ENCODE results near the gene CTAGE1. TPM values are rescaled to one million over a fixed set of nuclear protein-coding genes. Genes with fewer than 3 reads are reported as not detected.

CTAGE1 gene
- total and polyA plus RNA-seq, 2 donors, result not detected

DNA sequence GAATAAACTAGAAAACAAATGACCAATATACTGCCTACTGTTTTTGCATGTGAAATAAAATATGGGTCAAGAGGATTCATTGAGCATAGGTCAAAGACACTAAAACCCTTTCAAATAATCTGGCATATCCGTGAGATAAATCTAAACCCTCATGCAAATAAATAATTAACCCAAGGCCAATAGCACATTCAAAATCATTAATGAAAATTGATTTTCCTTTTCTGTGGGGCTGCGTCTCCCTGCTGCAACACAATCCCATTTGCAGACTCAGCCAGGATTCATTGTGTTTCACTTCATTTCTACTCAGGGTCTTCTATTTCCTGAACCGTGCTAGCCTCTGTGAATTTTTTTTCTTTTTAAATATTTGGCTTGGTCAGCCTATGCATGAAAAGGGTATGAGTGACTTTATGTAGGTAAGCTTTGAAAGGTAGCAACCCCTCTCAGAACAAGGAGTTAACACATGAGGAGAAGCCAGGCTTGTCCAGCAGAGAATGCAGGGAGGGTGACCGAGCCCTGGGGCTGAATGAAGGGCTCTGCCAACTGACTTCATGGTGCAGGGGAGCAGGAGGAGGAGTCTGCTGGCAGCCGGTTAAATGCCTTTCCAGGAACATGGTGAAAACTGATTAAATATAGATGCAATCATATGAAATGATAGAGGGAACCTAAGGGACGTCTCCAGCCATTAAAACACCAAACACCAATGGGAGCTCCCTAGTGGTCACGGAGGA is 10.3 kb upstream of the CTAGE1 start:
- no peak overlapping the region for H3K4me3 ChIP-seq (ENCODE audit: low read length in 2 of 2)
- DNase-seq (ENCODE audit: low read depth in 6 of 9, low spot score in 9 of 9), result no peak
- 93% methylated on average over 7 of the region's 7 CpGs for WGBS
- no peaks in the 10 kb centered on the region for H3K36me3 ChIP-seq (ENCODE audit: control insufficient read depth in 2 of 2, insufficient read depth in 2 of 2, low read length in 1 of 2)
- H3K4me1 ChIP-seq (ENCODE audit: control insufficient read depth in 2 of 2, insufficient read depth in 2 of 2, low read length in 2 of 2), result no peaks in the 10 kb centered on the region
- H3K27ac ChIP-seq (ENCODE audit: low read depth in 1 of 2, low read length in 1 of 2), result no peak overlapping the region
- H3K27me3 ChIP-seq (ENCODE audit: control insufficient read depth in 2 of 2, insufficient read depth in 1 of 2, low read length in 1 of 2), result no peaks in the 10 kb centered on the region
- H3K9me3 ChIP-seq (ENCODE audit: control insufficient read depth in 2 of 2, insufficient read depth in 1 of 2, low read length in 1 of 2), result no peaks in the 10 kb centered on the region

DNA sequence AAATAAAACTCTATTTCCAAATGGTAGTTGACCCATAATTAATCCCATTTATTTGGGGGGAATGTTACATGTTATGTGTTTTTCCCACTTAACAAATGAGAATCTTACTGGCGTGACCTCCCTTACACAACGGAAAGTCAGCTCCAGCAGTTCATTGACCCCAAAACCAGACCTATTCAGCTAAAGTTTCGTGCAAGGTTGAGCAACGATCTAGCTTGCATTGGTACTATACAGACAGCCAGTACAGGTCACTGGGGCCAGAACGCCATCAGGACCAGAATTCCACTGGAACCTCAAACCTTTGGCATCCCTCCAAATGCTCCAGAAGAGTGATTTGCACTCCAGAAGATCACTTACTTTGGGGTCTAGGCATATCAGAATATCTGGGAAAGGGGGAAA is 6.8 kb upstream of the CTAGE1 start:
- WGBS, result 93% methylated on average over 5 of the region's 5 CpGs

DNA sequence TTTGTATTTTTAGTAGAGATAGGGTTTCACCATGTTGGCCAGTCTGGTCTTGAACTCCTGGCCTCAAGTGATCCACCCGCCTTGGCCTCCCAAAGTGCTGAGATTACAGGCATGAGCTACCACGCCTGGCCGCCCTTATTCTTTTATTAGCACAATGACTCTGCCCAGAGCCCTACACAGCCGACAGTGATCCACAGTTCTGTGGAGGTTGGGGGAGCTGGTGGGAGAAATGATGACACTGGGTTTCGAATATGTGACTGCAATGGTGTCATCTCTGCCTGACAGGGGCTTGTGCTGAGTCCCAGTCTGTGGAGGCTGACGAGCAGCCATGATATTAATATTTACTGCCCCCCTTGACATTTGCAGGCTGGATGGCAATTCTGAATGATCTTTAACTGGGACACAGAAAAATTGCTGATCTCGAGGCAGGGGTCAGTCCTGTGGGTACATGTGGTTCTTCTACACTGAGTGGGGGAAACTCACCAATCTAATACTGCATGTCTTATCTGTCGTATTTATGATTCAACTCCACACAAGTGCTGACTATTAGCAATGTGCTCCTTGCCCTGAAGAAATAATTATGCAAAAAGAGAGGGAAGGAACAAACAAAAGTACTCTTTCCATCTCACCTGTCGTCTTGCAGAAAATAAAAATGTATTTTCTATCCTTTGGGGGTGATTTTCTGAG is 6.3 kb upstream of the CTAGE1 start:
- WGBS, result 90% methylated on average over 9 of the region's 9 CpGs
- DNase-seq (ENCODE audit: low read depth in 6 of 9, low spot score in 9 of 9), result no peak
- Histone ChIP-seq H3K4me3 (ENCODE audit: low read length in 2 of 2) (no peak overlapping the region), H3K27ac (ENCODE audit: low read depth in 1 of 2, low read length in 1 of 2) (no peak overlapping the region), H3K4me1 (ENCODE audit: control insufficient read depth in 2 of 2, insufficient read depth in 2 of 2, low read length in 2 of 2) (no peaks in the 10 kb centered on the region), H3K9me3 (ENCODE audit: control insufficient read depth in 2 of 2, insufficient read depth in 1 of 2, low read length in 1 of 2) (no peaks in the 10 kb centered on the region), H3K36me3 (ENCODE audit: control insufficient read depth in 2 of 2, insufficient read depth in 2 of 2, low read length in 1 of 2) (no peaks in the 10 kb centered on the region), H3K27me3 (ENCODE audit: control insufficient read depth in 2 of 2, insufficient read depth in 1 of 2, low read length in 1 of 2) (no peaks in the 10 kb centered on the region)

More for the DNA sequence above, 6.8 kb upstream of the CTAGE1 start:
- H3K27ac ChIP-seq (ENCODE audit: low read depth in 1 of 2, low read length in 1 of 2), result no peak overlapping the region
- H3K9me3 ChIP-seq (ENCODE audit: control insufficient read depth in 2 of 2, insufficient read depth in 1 of 2, low read length in 1 of 2), result no peaks in the 10 kb centered on the region
- DNase-seq (ENCODE audit: low read depth in 6 of 9, low spot score in 9 of 9), result no peak
- no peaks in the 10 kb centered on the region for H3K4me1 ChIP-seq (ENCODE audit: control insufficient read depth in 2 of 2, insufficient read depth in 2 of 2, low read length in 2 of 2)
- H3K27me3 ChIP-seq (ENCODE audit: control insufficient read depth in 2 of 2, insufficient read depth in 1 of 2, low read length in 1 of 2), result no peaks in the 10 kb centered on the region
- no peak overlapping the region for H3K4me3 ChIP-seq (ENCODE audit: low read length in 2 of 2)
- H3K36me3 ChIP-seq (ENCODE audit: control insufficient read depth in 2 of 2, insufficient read depth in 2 of 2, low read length in 1 of 2), result no peaks in the 10 kb centered on the region

DNA sequence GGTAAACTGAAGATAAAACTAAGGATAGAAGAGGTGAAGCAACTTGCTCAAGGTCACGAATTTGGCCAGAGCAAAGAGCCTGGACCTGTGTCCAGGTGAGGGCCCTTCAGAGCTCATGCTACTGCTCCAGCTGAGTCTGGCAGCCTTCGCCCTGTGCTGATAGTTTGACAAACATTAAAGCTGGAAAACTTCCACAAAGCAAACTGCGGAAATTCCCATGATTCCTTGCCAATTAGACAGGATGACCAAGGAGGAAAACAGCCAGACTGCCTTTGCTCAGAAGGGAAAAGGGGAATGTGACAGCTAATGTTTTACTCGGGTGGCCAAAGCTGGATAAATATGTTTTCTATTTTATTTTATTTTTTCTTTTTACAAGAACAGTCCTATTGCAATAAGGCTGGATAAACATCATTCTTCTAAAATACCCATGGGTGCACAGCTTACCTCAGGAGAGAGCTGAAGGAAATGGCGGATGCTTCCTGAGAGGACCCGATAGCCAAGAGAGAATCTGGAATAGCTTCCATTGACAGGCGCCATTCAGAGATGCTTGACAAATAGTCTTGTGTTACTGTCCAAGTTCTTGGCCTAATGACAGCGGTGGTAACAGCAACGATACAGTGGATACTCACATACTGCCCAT is 5.3 kb upstream of the CTAGE1 start:
- no peaks in the 10 kb centered on the region for H3K27me3 ChIP-seq (ENCODE audit: control insufficient read depth in 2 of 2, insufficient read depth in 1 of 2, low read length in 1 of 2)
- H3K27ac ChIP-seq (ENCODE audit: low read depth in 1 of 2, low read length in 1 of 2), result no peak overlapping the region
- H3K9me3 ChIP-seq (ENCODE audit: control insufficient read depth in 2 of 2, insufficient read depth in 1 of 2, low read length in 1 of 2), result no peaks in the 10 kb centered on the region
- H3K4me3 ChIP-seq (ENCODE audit: low read length in 2 of 2), result no peak overlapping the region
- no peaks in the 10 kb centered on the region for H3K4me1 ChIP-seq (ENCODE audit: control insufficient read depth in 2 of 2, insufficient read depth in 2 of 2, low read length in 2 of 2)
- no peaks in the 10 kb centered on the region for H3K36me3 ChIP-seq (ENCODE audit: control insufficient read depth in 2 of 2, insufficient read depth in 2 of 2, low read length in 1 of 2)
- peak in 1 of 9 donors; percentile 3 for DNase-seq (ENCODE audit: low read depth in 6 of 9, low spot score in 9 of 9)
- 92% methylated on average over 9 of the region's 9 CpGs for WGBS

DNA sequence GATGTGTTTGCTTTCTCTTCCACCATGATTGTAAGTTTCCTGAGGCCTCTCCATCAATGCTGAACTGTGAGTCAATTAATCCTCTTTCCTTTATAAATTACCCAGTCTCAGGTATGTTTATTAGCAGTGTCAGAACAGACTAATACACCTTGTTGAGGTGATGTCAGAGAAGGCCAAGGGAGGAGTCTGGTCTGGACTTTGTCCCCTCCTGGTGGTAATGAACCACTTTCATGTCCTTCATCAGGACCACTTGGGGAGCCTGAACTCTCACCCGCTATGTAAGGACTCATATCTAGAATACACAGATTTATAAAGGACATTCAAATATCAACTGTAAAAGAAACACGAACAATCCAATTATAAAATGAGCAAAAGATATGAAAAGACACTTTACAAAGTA is 2.9 kb upstream of the CTAGE1 start:
- H3K36me3 ChIP-seq (ENCODE audit: control insufficient read depth in 2 of 2, insufficient read depth in 2 of 2, low read length in 1 of 2), result no peaks in the 10 kb centered on the region
- H3K27ac ChIP-seq (ENCODE audit: low read depth in 1 of 2, low read length in 1 of 2), result no peak overlapping the region
- H3K4me3 ChIP-seq (ENCODE audit: low read length in 2 of 2), result no peak overlapping the region
- no peaks in the 10 kb centered on the region for H3K9me3 ChIP-seq (ENCODE audit: control insufficient read depth in 2 of 2, insufficient read depth in 1 of 2, low read length in 1 of 2)
- no peak for DNase-seq (ENCODE audit: low read depth in 6 of 9, low spot score in 9 of 9)
- no peaks in the 10 kb centered on the region for H3K27me3 ChIP-seq (ENCODE audit: control insufficient read depth in 2 of 2, insufficient read depth in 1 of 2, low read length in 1 of 2)
- WGBS, result 95% methylated on average over 2 of the region's 2 CpGs
- no peaks in the 10 kb centered on the region for H3K4me1 ChIP-seq (ENCODE audit: control insufficient read depth in 2 of 2, insufficient read depth in 2 of 2, low read length in 2 of 2)

DNA sequence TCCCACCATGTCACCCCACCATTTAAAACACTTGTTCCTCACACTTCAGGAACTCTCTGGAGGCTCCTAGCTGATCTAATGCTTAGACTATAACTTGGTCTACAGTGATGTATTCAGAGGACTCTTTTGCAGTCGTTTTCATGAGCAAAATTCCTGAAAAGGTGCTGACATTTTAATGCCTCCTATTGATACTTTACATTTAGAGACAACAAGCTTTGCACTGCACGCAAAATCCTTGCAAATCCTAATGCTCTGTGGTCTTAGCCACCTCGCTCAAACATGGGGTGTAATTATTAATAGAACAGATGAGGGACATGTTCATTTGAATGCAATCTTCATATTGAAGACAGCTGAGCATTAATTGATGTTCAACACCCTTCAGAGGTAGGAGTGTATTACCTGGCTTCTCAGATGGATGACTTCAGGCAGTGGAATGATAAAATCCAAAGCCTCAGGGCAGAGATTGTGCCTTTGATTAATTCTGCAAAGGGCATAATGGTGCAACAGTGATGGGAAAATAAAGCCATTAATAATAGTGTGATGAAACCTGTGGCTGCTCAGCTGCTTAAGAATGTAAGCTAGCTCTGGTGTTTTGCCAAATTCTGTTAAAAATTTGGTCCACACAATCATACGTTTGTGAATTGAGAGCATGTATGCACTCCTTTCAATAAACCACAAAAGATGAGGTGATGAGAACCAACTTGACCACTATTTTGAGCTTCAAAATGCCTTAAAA is 5.4 kb downstream of the CTAGE1 start:
- no peak for DNase-seq (ENCODE audit: low read depth in 6 of 9, low spot score in 9 of 9)

DNA sequence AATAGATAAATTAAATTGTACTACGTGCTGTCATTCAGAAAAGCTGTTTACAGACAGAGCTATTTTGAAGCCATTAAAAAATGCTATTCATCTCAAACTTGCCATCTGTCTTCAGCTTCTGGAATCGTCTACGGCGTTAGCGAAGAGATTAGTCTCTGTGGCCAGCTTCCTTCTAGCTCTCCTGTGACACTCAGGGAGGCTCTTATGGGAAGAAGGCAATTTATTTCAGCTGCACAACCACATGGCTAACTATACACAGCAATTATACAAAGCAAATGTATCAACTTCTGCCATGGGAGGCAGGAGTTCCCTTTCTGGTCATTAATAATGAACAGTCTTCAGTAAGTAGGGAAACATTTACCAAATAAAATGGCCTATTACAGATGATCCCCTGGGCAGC is 6.3 kb downstream of the CTAGE1 start:
- Histone ChIP-seq H3K4me1 (ENCODE audit: control insufficient read depth in 2 of 2, insufficient read depth in 2 of 2, low read length in 2 of 2) (no peaks in the 10 kb centered on the region), H3K9me3 (ENCODE audit: control insufficient read depth in 2 of 2, insufficient read depth in 1 of 2, low read length in 1 of 2) (no peaks in the 10 kb centered on the region), H3K4me3 (ENCODE audit: low read length in 2 of 2) (no peak overlapping the region), H3K36me3 (ENCODE audit: control insufficient read depth in 2 of 2, insufficient read depth in 2 of 2, low read length in 1 of 2) (no peaks in the 10 kb centered on the region), H3K27me3 (ENCODE audit: control insufficient read depth in 2 of 2, insufficient read depth in 1 of 2, low read length in 1 of 2) (no peaks in the 10 kb centered on the region), H3K27ac (ENCODE audit: low read depth in 1 of 2, low read length in 1 of 2) (no peak overlapping the region)
- DNase-seq (ENCODE audit: low read depth in 6 of 9, low spot score in 9 of 9), result no peak
- 94% methylated on average over 5 of the region's 5 CpGs for WGBS

More for the DNA sequence above, 5.4 kb downstream of the CTAGE1 start:
- 87% methylated on average over 4 of the region's 4 CpGs for WGBS
- H3K4me3 ChIP-seq (ENCODE audit: low read length in 2 of 2), result no peak overlapping the region
- H3K9me3 ChIP-seq (ENCODE audit: control insufficient read depth in 2 of 2, insufficient read depth in 1 of 2, low read length in 1 of 2), result no peaks in the 10 kb centered on the region
- no peaks in the 10 kb centered on the region for H3K27me3 ChIP-seq (ENCODE audit: control insufficient read depth in 2 of 2, insufficient read depth in 1 of 2, low read length in 1 of 2)
- H3K4me1 ChIP-seq (ENCODE audit: control insufficient read depth in 2 of 2, insufficient read depth in 2 of 2, low read length in 2 of 2), result no peaks in the 10 kb centered on the region
- H3K27ac ChIP-seq (ENCODE audit: low read depth in 1 of 2, low read length in 1 of 2), result no peak overlapping the region
- no peaks in the 10 kb centered on the region for H3K36me3 ChIP-seq (ENCODE audit: control insufficient read depth in 2 of 2, insufficient read depth in 2 of 2, low read length in 1 of 2)

DNA sequence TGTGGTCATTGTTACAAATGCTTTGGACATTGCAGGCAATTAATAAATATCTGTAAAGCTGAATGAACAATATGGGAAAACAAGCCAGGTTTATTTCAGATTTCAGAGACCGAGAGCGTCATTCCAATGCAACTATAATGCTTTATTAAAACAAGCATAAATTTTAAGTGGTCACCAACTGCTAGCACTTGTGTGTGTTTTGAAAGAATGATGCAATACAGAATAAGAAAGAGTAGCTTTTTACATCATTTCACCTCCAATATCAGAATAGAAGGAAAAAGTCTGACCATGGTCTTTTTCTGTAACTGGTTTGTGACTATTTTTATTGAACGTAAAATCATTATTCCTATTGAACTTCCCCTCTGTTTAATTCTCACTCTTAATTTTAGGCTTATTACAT is 7.6 kb downstream of the CTAGE1 start:
- H3K27me3 ChIP-seq (ENCODE audit: control insufficient read depth in 2 of 2, insufficient read depth in 1 of 2, low read length in 1 of 2), result no peaks in the 10 kb centered on the region
- H3K36me3 ChIP-seq (ENCODE audit: control insufficient read depth in 2 of 2, insufficient read depth in 2 of 2, low read length in 1 of 2), result no peaks in the 10 kb centered on the region
- 97% methylated on average over 3 of the region's 3 CpGs for WGBS
- no peak for DNase-seq (ENCODE audit: low read depth in 6 of 9, low spot score in 9 of 9)
- no peaks in the 10 kb centered on the region for H3K4me1 ChIP-seq (ENCODE audit: control insufficient read depth in 2 of 2, insufficient read depth in 2 of 2, low read length in 2 of 2)
- no peaks in the 10 kb centered on the region for H3K9me3 ChIP-seq (ENCODE audit: control insufficient read depth in 2 of 2, insufficient read depth in 1 of 2, low read length in 1 of 2)
- H3K27ac ChIP-seq (ENCODE audit: low read depth in 1 of 2, low read length in 1 of 2), result no peak overlapping the region
- no peak overlapping the region for H3K4me3 ChIP-seq (ENCODE audit: low read length in 2 of 2)

DNA sequence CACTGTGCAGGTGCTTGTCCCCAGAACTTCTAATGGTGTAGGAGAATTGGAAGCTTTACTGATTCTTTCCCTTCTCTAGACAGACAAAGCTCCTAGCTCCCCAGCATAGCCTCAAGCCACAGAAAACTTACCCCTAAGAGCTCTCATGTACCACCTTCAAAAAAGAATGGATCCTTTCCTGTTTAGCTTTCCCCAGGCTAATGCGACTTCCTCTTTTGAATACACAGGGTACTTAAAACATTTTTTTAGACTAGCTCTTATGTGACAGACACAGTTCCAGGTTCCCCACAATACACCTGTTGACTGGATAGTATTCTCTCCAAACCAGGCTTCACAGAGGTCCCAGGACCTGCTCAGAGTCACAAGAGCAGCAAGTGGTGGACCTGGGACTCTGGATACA is 8.3 kb downstream of the CTAGE1 start:
- no peak for DNase-seq (ENCODE audit: low read depth in 6 of 9, low spot score in 9 of 9)
- no peaks in the 10 kb centered on the region for H3K9me3 ChIP-seq (ENCODE audit: control insufficient read depth in 2 of 2, insufficient read depth in 1 of 2, low read length in 1 of 2)
- no peaks in the 10 kb centered on the region for H3K4me1 ChIP-seq (ENCODE audit: control insufficient read depth in 2 of 2, insufficient read depth in 2 of 2, low read length in 2 of 2)
- H3K27me3 ChIP-seq (ENCODE audit: control insufficient read depth in 2 of 2, insufficient read depth in 1 of 2, low read length in 1 of 2), result no peaks in the 10 kb centered on the region
- H3K36me3 ChIP-seq (ENCODE audit: control insufficient read depth in 2 of 2, insufficient read depth in 2 of 2, low read length in 1 of 2), result no peaks in the 10 kb centered on the region
- no peak overlapping the region for H3K27ac ChIP-seq (ENCODE audit: low read depth in 1 of 2, low read length in 1 of 2)
- WGBS, result 3% methylated on average over 1 of the region's 1 CpG
- H3K4me3 ChIP-seq (ENCODE audit: low read length in 2 of 2), result no peak overlapping the region
